Measurements from ENCODE around the gene MAST1.
A peak's percentile ranks its signal among the peaks of the same experiment; 100 is the strongest.
"Not testable (repeated sequence)": the region's sequence is repeated elsewhere in the genome, so short reads cannot be mapped to it uniquely, and the experiment has no call there.

The MAST1 gene

DNA sequence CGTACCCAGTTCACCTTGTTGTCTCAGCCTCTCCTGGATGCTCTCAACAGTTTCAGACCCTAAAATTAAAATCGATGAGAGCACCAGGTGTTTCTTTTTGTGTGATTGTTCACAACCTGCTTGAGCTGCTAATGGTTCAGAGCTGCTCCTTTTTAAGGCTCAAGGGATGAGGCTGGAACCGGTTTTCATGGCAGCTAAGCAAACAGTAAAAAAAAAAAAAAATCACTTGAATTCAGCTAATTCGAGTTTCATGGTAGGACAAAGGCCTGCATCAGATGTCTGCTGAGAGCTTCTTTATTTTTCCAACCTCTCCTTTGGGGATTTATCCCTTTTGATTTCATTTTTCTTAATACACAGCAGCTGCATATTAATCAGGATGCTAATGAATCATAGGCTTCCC lies 74.3 kb downstream of the MAST1 start:
- Histone ChIP-seq H3K36me3 (ENCODE audit: control insufficient read depth, insufficient read depth, low read length) (no peaks in the 10 kb centered on the region), H3K9ac (ENCODE audit: low read depth, low read length) (peak overlapping the region; percentile 44), H3K4me3 (ENCODE audit: low read depth, low read length) (no peak overlapping the region), H3K27ac (ENCODE audit: low read depth, low read length) (peak overlapping the region; percentile 72), H3K9me3 (ENCODE audit: control insufficient read depth, insufficient read depth, low read length) (no peaks in the 10 kb centered on the region), H3K27me3 (ENCODE audit: control insufficient read depth, insufficient read depth, low read length) (no peaks in the 10 kb centered on the region), H3K4me1 (ENCODE audit: control insufficient read depth, insufficient read depth, low read length) (peaks cover 22% of the 10 kb centered on the region)

GRCh38 chr19:12913011-12913561 lies 74.8 kb downstream of the MAST1 start:
- H3K9ac ChIP-seq (ENCODE audit: low read depth, low read length): peak overlapping the region; percentile 44
- H3K9me3 ChIP-seq (ENCODE audit: control insufficient read depth, insufficient read depth, low read length): no peaks in the 10 kb centered on the region
- H3K36me3 ChIP-seq (ENCODE audit: control insufficient read depth, insufficient read depth, low read length): no peaks in the 10 kb centered on the region
- H3K4me3 ChIP-seq (ENCODE audit: low read depth, low read length): peak overlapping the region; percentile 8; the same call in 1 of the 2 replicates
- H3K27ac ChIP-seq (ENCODE audit: low read depth, low read length): peak overlapping the region; percentile 72
- H3K27me3 ChIP-seq (ENCODE audit: control insufficient read depth, insufficient read depth, low read length): peaks cover 3% of the 10 kb centered on the region
- peaks cover 22% of the 10 kb centered on the region for H3K4me1 ChIP-seq (ENCODE audit: control insufficient read depth, insufficient read depth, low read length)

DNA sequence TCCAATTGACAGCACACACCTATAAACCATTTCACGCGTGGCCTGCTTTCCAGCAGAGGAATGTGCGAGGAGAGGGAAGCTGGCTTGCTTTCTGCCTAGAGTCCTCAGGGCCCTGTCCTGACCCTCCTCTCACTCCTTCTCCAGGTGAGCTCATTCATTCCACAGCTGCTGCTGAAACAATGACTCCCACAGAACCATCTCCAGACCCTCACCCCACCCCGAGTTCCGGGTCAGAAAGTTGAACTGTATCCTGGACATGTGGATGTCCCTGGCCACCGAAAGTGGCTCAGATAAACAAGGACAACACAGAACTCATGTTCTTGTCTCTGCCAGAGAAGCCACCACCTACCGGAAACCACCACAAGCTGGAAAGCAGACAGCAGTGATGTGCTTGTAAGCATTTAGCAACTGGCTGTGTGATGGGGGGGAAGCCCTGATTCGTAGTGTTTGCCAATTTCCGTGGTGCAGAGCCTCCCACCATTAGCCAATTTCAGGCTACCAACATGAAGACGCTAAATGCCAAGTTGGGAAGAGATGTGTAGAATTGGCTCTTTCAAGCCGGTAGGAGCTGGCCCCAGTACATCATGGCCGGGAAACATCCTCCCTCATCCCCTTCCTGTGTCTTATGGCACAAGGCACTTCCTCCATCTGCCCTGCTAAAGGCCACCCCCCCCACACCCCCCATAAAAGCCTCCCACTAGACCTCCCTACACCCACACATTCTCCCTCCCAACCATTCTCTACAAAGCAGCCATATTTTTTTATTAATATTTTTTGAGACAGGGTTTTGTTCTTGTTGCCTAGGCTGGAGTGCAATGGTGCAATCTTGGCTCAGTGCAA lies 75.8 kb downstream of the MAST1 start:
- Histone ChIP-seq H3K9me3 (ENCODE audit: control insufficient read depth, insufficient read depth, low read length) (no peaks in the 10 kb centered on the region), H3K27ac (ENCODE audit: low read depth, low read length) (peak overlapping the region; percentile 72), H3K4me1 (ENCODE audit: control insufficient read depth, insufficient read depth, low read length) (peaks cover 22% of the 10 kb centered on the region), H3K27me3 (ENCODE audit: control insufficient read depth, insufficient read depth, low read length) (peaks cover 11% of the 10 kb centered on the region), H3K36me3 (ENCODE audit: control insufficient read depth, insufficient read depth, low read length) (no peaks in the 10 kb centered on the region), H3K9ac (ENCODE audit: low read depth, low read length) (peak overlapping the region; percentile 1; the same call in 1 of the 2 replicates), H3K4me3 (ENCODE audit: low read depth, low read length) (no peak overlapping the region)

GRCh38 chr19:12915860-12916259 lies 77.5 kb downstream of the MAST1 start:
- Histone ChIP-seq H3K27me3 (ENCODE audit: control insufficient read depth, insufficient read depth, low read length) (peaks cover 11% of the 10 kb centered on the region), H3K4me1 (ENCODE audit: control insufficient read depth, insufficient read depth, low read length) (peaks cover 22% of the 10 kb centered on the region)
- H3K36me3 ChIP-seq (ENCODE audit: control insufficient read depth, insufficient read depth, low read length); H3K27ac ChIP-seq (ENCODE audit: low read depth, low read length); H3K9me3 ChIP-seq (ENCODE audit: control insufficient read depth, insufficient read depth, low read length); H3K9ac ChIP-seq (ENCODE audit: low read depth, low read length); H3K4me3 ChIP-seq (ENCODE audit: low read depth, low read length): not testable (repeated sequence)

GRCh38 chr19:12918253-12918652 lies 79.9 kb downstream of the MAST1 start:
- Histone ChIP-seq H3K36me3 (ENCODE audit: control insufficient read depth, insufficient read depth, low read length) (peaks cover 11% of the 10 kb centered on the region), H3K9me3 (ENCODE audit: control insufficient read depth, insufficient read depth, low read length) (no peaks in the 10 kb centered on the region), H3K9ac (ENCODE audit: low read depth, low read length) (no peak overlapping the region), H3K4me1 (ENCODE audit: control insufficient read depth, insufficient read depth, low read length) (peaks cover 10% of the 10 kb centered on the region), H3K4me3 (ENCODE audit: low read depth, low read length) (no peak overlapping the region), H3K27ac (ENCODE audit: low read depth, low read length) (no peak overlapping the region), H3K27me3 (ENCODE audit: control insufficient read depth, insufficient read depth, low read length) (peaks cover 11% of the 10 kb centered on the region)

- H3K9ac ChIP-seq (ENCODE audit: low read depth, low read length): no peak overlapping the region
- H3K9me3 ChIP-seq (ENCODE audit: control insufficient read depth, insufficient read depth, low read length): no peaks in the 10 kb centered on the region
- peaks cover 34% of the 10 kb centered on the region for H3K36me3 ChIP-seq (ENCODE audit: control insufficient read depth, insufficient read depth, low read length)
- H3K4me3 ChIP-seq (ENCODE audit: low read depth, low read length): no peak overlapping the region
- H3K27ac ChIP-seq (ENCODE audit: low read depth, low read length): no peak overlapping the region
- peaks cover 11% of the 10 kb centered on the region for H3K27me3 ChIP-seq (ENCODE audit: control insufficient read depth, insufficient read depth, low read length)
- no peaks in the 10 kb centered on the region for H3K4me1 ChIP-seq (ENCODE audit: control insufficient read depth, insufficient read depth, low read length)
Observed at GRCh38 chr19:12921047-12921446, 82.7 kb downstream of the MAST1 start.

DNA sequence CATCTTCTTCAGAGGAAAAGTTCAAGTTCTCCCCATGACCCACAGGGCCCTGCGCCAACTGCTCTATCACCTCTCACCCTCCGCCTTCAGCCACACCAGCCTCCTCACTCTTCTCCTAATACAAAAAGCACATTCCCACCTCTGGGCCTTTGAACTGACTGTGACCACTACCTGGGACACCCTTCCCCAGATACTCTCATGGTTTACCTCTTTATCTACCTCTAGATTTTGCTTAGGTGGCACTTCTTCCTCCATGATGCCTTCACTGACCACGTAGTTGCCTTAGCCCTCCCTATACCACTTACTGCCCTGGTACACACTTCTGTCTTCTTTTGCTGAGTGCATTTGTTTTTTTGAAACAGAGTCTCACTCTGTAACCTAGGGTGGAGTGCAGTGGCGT lies 84.6 kb downstream of the MAST1 start:
- H3K27me3 ChIP-seq (ENCODE audit: control insufficient read depth, insufficient read depth, low read length): peaks cover 9% of the 10 kb centered on the region
- H3K4me3 ChIP-seq (ENCODE audit: low read depth, low read length): no peak overlapping the region
- no peaks in the 10 kb centered on the region for H3K9me3 ChIP-seq (ENCODE audit: control insufficient read depth, insufficient read depth, low read length)
- peaks cover 46% of the 10 kb centered on the region for H3K36me3 ChIP-seq (ENCODE audit: control insufficient read depth, insufficient read depth, low read length)
- H3K27ac ChIP-seq (ENCODE audit: low read depth, low read length): no peak overlapping the region
- H3K4me1 ChIP-seq (ENCODE audit: control insufficient read depth, insufficient read depth, low read length): no peaks in the 10 kb centered on the region
- no peak overlapping the region for H3K9ac ChIP-seq (ENCODE audit: low read depth, low read length)

All from HUES48 (cell line).